Cortex of kidney (tissue), 1 donor: Measurements from ENCODE around the gene ATP8A2.
"Not testable (repeated sequence)": the region's sequence is repeated elsewhere in the genome, so short reads cannot be mapped to it uniquely, and the experiment has no call there.

ENCODE experiments used
- DNase-seq: peaks from one replicate; lab custom pipeline; 2025; lab: John Stamatoyannopoulos, UW

ATP8A2 gene

GRCh38 chr13:25806264-25806974 lies 434.6 kb downstream of the ATP8A2 start:
- no peak for DNase-seq

DNA sequence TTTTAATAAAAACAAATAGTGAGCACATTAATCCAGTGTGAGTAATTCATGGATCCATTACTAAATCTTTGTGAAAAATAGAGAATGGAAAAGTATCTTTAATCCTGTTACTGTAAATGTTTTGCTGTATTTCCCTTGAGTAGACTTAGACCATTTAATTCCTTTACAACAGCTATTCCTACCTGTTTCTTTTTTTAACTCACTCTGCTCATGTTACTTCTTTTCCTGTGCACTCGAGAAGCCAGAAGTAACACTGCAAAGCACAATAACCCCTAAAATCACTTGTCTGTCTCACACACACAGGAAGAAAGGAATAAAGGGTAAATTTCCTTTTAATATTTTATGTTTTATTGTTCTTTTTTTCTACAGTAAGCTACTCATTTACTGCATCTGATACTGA lies 435.8 kb downstream of the ATP8A2 start:
- DNase-seq: no peak

- DNase-seq: no peak
These were observed 439.7 kb downstream of the ATP8A2 start for GRCh38 chr13:25811506-25811905.

DNA sequence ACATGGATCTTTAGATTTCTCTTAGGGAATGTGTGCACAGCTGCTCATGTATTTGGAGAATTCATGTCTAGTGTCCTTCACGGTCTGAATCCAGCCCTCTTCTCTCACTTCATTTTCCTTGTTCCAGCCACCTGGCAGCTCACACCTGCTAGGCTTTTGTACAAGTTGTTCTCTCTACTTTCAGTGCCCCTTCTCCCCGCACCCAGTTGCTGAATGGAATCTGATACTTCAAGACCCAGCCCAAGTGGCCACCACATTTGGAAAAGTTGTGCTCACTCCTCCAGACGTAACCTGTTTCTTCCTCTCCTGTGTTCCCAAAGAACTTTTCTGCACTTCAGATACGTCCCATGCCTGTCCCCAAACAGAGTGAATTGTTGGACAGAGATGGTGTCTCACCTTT lies 444.5 kb downstream of the ATP8A2 start:
- DNase-seq: no peak

GRCh38 chr13:25819856-25820530 lies 448.2 kb downstream of the ATP8A2 start:
- no peak for DNase-seq

DNA sequence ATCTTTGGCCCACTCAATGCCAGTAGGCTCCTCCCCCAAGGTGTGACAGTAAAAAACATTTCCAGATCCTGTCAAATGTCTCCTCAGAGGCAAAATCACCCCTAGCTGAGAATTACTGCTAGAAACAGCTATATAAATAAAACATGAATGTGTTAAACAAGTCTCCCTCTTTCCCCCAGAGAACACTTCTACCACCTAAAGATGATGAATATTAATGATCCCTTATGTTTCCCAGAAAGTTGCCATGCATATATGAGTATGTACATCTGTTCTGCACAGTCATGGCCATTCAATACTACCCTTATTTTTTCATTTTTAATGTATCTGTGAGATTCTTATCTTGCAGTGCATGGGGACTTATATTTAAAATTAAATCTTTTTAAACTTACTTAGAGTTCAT lies 450.0 kb downstream of the ATP8A2 start:
- no peak for DNase-seq

- DNase-seq: not testable (repeated sequence)
These were observed 455.4 kb downstream of the ATP8A2 start for GRCh38 chr13:25827221-25827620.

DNA sequence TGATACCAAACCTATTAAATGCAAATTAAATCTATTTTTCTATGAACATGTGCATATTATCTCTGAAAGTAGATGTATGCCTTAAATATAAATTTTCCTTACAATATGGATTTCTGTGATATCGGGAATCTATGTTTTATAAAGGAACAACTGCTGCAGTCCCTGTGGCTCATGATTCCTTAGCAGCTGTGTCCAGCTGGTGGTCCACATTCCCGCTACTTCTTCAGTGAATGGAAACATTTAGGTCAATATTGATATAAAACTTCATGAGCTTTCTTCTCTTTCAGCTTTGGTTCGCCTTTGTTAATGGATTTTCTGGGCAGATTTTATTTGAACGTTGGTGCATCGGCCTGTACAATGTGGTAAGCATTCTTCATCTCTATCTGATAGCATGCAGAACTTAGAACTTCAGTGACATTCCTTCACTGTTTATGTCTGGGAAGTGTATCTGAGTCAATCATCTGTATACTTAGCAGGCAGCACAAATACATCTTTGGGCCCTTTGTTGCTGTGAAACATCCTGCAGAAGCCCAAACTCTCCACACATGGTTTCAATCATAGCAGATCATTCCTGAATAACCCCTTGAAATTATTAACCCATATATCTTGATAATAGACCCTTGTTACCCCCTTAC lies 456.2 kb downstream of the ATP8A2 start:
- no peak for DNase-seq

- DNase-seq: no peak
These were observed 462.0 kb downstream of the ATP8A2 start for GRCh38 chr13:25833761-25834160.

DNA sequence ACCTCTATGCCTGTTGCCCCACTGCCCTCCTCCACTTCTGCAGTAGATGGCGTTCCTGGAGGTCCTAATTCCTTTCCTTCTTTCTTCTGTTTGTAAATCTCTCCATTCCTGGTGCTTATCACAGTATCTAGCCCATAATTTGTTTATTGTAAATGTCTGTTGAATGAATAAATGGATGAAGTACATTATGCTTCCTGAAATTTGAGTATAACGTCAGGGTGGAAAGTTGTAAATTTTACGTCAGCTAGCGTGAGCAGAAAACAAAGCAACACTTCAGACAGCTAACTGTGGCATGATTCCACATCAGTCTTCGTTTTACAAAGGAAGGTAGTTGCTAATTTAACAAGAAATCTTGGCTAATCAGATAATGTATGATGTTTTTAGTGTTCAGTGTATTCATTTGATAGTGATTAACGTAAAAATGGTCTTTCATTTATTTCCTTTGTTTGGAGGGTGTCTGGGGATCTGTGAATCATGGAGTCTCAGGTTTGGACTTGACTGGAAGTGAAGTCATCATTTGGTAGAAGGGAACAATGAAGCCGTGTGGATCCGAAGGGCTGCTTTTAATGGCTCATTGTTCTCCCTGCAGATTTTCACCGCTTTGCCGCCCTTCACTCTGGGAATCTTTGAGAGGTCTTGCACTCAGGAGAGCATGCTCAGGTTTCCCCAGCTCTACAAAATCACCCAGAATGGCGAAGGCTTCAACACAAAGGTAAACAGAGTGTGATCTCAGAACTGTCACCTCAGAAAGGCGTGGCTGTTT lies 465.0 kb downstream of the ATP8A2 start:
- no peak for DNase-seq

- DNase-seq: no peak
These were observed 467.6 kb downstream of the ATP8A2 start for GRCh38 chr13:25839371-25839770.

GRCh38 chr13:25840261-25840660 lies 468.5 kb downstream of the ATP8A2 start:
- no peak for DNase-seq

DNA sequence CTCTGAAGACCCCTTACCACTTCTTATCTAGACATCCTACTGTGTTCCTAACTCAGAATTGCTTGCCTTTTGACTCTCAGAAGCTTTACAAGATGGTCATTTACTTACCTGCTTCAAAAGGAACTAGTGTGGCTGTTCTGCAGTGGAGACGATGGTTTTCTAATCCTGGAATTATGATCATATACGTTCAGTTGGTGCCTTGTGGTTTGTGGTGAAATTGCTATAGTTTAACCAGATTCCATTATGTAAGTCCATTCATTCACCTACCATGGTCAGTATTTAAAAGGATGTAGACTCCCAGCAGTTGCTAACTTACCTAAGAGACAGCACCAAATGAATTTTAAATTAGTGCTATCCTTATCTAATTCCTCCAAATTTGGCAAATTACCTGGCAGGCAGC lies 469.2 kb downstream of the ATP8A2 start:
- DNase-seq: no peak

GRCh38 chr13:25843692-25844091 lies 471.9 kb downstream of the ATP8A2 start:
- no peak for DNase-seq

GRCh38 chr13:25844559-25845434 lies 473.0 kb downstream of the ATP8A2 start:
- DNase-seq: no peak

DNA sequence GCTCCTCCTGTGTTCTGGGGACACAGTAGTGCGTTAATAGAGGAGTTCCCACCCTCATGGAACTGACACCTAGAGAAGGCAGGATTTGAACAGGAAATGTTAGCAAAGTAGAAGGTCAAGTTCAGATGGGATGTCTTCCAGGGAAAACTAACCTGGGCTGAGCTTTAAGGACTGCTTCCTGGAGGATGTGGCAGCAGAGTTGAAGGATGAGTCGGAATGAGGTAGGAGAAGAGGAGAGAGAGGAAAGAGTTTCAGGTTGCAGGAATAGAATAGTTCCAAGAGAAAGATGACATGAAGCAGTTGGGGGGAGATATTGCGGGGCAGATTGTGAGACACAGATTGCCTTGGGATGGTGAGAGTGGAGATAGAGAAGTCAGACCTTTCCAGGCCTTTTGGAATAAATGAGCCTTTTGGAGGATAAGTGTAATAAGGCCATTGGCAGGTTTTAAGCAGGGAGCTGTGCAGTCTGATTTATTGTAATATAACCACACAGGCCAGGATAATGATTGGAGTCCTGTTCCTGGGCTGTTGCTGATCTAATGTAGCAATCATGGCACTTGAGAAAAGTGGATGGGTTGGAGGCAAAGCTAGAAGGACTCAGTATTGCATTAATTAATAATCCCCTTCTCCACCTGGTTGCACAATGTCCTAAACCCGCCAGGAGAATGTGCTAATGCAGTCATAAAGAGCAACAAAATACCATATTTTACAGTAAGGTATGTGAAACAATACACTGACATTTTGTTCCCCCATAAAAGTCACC lies 474.6 kb downstream of the ATP8A2 start:
- DNase-seq: no peak

GRCh38 chr13:25847145-25847544 lies 475.4 kb downstream of the ATP8A2 start:
- no peak for DNase-seq

- no peak for DNase-seq
These were observed 476.2 kb downstream of the ATP8A2 start for GRCh38 chr13:25847635-25848626.
